ENCODE measurements around the gene MTARC1. TPM values are rescaled to one million over a fixed set of nuclear protein-coding genes. Genes with fewer than 3 reads are reported as not detected.

Gene MTARC1
- total and polyA plus RNA-seq, 2 of the 4 experiments (the other 2 are of a cell fraction), result 0.18 to 0.55 TPM

GRCh38 chr1:220813013-220813412, 26.3 kb downstream of the MTARC1 start:
- no peak overlapping the region for H2AFZ ChIP-seq (replicated peaks; ENCODE audit: low read length, poor library complexity)
- H3K27ac ChIP-seq (ENCODE audit: insufficient read depth, low read length), result no peak overlapping the region
- no peak overlapping the region for H3K4ac ChIP-seq (ENCODE audit: low read depth, low read length)
- no peak overlapping the region for H4K91ac ChIP-seq (ENCODE audit: insufficient read depth, low read depth, low read length)
- no peak for TF ChIP-seq CHD1 (IDR thresholded peaks at IDR 0.05; ENCODE audit: low read depth, low read length)
- no peak for TF ChIP-seq CEBPB (IDR thresholded peaks at IDR 0.05; ENCODE audit: low read depth, low read length)
- no peak for TF ChIP-seq BHLHE40 (IDR thresholded peaks at IDR 0.05; ENCODE audit: low read depth, low read length)
- TF ChIP-seq RCOR1 (IDR thresholded peaks at IDR 0.05; ENCODE audit: insufficient replicate concordance, low read length), result no peak
- no peak for TF ChIP-seq RAD21 (IDR thresholded peaks at IDR 0.05; ENCODE audit: low read length)
- no peak for TF ChIP-seq RFX5 (IDR thresholded peaks at IDR 0.05; ENCODE audit: low read depth, low read length)
- TF ChIP-seq CTCF (conservative IDR thresholded peaks at IDR 0.05; ENCODE audit: low read depth, low read length), result no peak
- no peak for TF ChIP-seq MAZ (IDR thresholded peaks at IDR 0.05; ENCODE audit: borderline replicate concordance, low read depth, low read length)
- no peak for TF ChIP-seq POLR2A (IDR thresholded peaks at IDR 0.05; ENCODE audit: low read depth, low read length)
- no peak overlapping the region for H2BK5ac ChIP-seq (ENCODE audit: low read depth, low read length, poor library complexity, severe bottlenecking)
- BruUV-seq (replicated peaks), result no TSS peak
- no peak overlapping the region for H3K14ac ChIP-seq (replicated peaks; ENCODE audit: low read depth, low read length)
- no peak overlapping the region for H3K56ac ChIP-seq (ENCODE audit: extremely low read depth, insufficient read depth, low read length)
- no peak overlapping the region for H3K4me2 ChIP-seq (ENCODE audit: low read depth, low read length)
- H3K18ac ChIP-seq (ENCODE audit: low read depth, low read length), result no peak overlapping the region
- ATAC-seq (ENCODE audit: low read depth), result no peak
- no peak overlapping the region for H2BK20ac ChIP-seq (ENCODE audit: low read depth, low read length)
- H3K27me3 ChIP-seq (ENCODE audit: control insufficient read depth, insufficient read depth, low read length), result peaks cover 14% of the 10 kb centered on the region
- peaks cover 2% of the 10 kb centered on the region; the same call in 1 of the 2 replicates for H3K9me3 ChIP-seq (ENCODE audit: control insufficient read depth, insufficient read depth, low read length)
- DNase-seq, result no peak
- no peak overlapping the region for H2BK120ac ChIP-seq (ENCODE audit: low read depth, low read length)
- peaks cover 2% of the 10 kb centered on the region for H3K4me1 ChIP-seq (ENCODE audit: control insufficient read depth, insufficient read depth, low read length)
- no peak overlapping the region for H4K5ac ChIP-seq (ENCODE audit: low read depth, low read length)
- no peak overlapping the region for H2AK9ac ChIP-seq (replicated peaks; ENCODE audit: low read depth, low read length, poor library complexity)
- ChIA-PET POLR2A (ENCODE audit: unreplicated experiment) (no interaction called here), CTCF (no interaction called here)
- H3K9ac ChIP-seq (ENCODE audit: low read depth, low read length), result no peak overlapping the region
- H4K20me1 ChIP-seq (ENCODE audit: insufficient read depth, low read length), result no peaks in the 10 kb centered on the region
- no peak overlapping the region; the same call in 1 of the 2 replicates for H2AK5ac ChIP-seq (ENCODE audit: low read depth, low read length)
- H3K36me3 ChIP-seq (ENCODE audit: control insufficient read depth, insufficient read depth, low read length), result no peaks in the 10 kb centered on the region
- no peaks in the 10 kb centered on the region for H3K79me1 ChIP-seq (ENCODE audit: low read depth in 1 of 2, low read length in 2 of 2)
- H4K8ac ChIP-seq (ENCODE audit: low read depth in 2 of 2, low read length in 2 of 2), result no peak overlapping the region
- H3K9me1 ChIP-seq (ENCODE audit: insufficient read depth, low read length), result no peaks in the 10 kb centered on the region
- no peak overlapping the region for H2BK15ac ChIP-seq (ENCODE audit: low read depth, low read length)
- intact Hi-C loops (cut with micrococcal nuclease) (loop anchor here (10.0 kb wide), 2 partner anchors 152 to 912 kb away; no protein-coding TSS in a partner anchor), dilution Hi-C loops (cut with HindIII; ENCODE audit: low sequenced_read_pairs, unreplicated experiment) (no loop called here), in situ Hi-C loops (cut with MboI; ENCODE audit: low sequenced_read_pairs) (loop anchor here (10.0 kb wide), 1 partner anchor 622 kb away; no protein-coding TSS in a partner anchor)
- WGBS, 2 experiments (ENCODE audit: extremely low coverage in 2 of 2, insufficient read length in 1 of 2), result 94% methylated on average over 6 of the region's 12 CpGs; no CpG with 5 or more reads in 1 of the 2 experiments
- no peak overlapping the region for H3K4me3 ChIP-seq (ENCODE audit: insufficient read depth, low read depth, low read length)
- H3K23ac ChIP-seq (ENCODE audit: low read depth, low read length), result no peak overlapping the region

Measured in IMR-90 (cell line).